PC-9 (cell line): ENCODE data around the gene VWA7. TPM values are rescaled to one million over a fixed set of nuclear protein-coding genes. Genes with fewer than 3 reads are reported as not detected.
"Not testable (repeated sequence)": the region's sequence is repeated elsewhere in the genome, so short reads cannot be mapped to it uniquely, and the experiment has no call there.

Experiments used
- BruUV-seq: library from RNA; stranded (reverse); fragments of 400-500 nt; replicated peaks from 2 replicates; lab custom pipeline; 2021; lab: Mats Ljungman, UMichigan
- CTCF ChIA-PET: fragments of 300-600 bp; sonication (Branson Sonifier 250); formaldehyde crosslinking; loops from one replicate; lab custom pipeline; 2022; ENCODE audit warnings: antibody characterized with exemption; lab: Charles Lee
- POLR2A ChIA-PET: fragments of 300-600 bp; sonication (Branson Sonifier 250); formaldehyde crosslinking; loops from one replicate; lab custom pipeline; 2022; ENCODE audit warnings: antibody characterized with exemption; ENCODE audit not compliant: unreplicated experiment; lab: Charles Lee
- DNase-seq, 2 experiments: peaks; one replicate each; pipeline versions ENCODE4 v3.0.0 to v3.0.0-alpha.2; 2015 to 2022; ENCODE audit warnings: mixed read lengths in 1 of 2
- H2AFZ ChIP-seq: fragments of 200-600 bp; sonication (generic); 2 replicates; pipeline ENCODE4 v1.8.1; 2017; ENCODE audit warnings: antibody characterized with exemption
- H3F3A ChIP-seq: fragments of 200-600 bp; sonication (generic); 2 replicates; pipeline ENCODE4 v1.8.1; 2017; ENCODE audit warnings: antibody characterized with exemption, mild to moderate bottlenecking, low read depth; ENCODE audit not compliant: insufficient read depth
- H3K27ac ChIP-seq: fragments of 200-600 bp; sonication (generic); 2 replicates; pipeline ENCODE4 v1.6.1; 2016; ENCODE audit warnings: mixed run types
- H3K27me3 ChIP-seq: fragments of 200-600 bp; sonication (generic); 2 replicates; pipeline ENCODE4 v1.6.1; 2016; ENCODE audit warnings: low read depth, mixed run types; ENCODE audit not compliant: insufficient read depth
- H3K36me3 ChIP-seq: fragments of 200-600 bp; sonication (generic); 2 replicates; pipeline ENCODE4 v1.6.1; 2016; ENCODE audit warnings: low read depth, mixed run types
- H3K4me1 ChIP-seq: fragments of 200-600 bp; sonication (generic); replicated peaks from 2 replicates; pipeline ENCODE4 v1.6.1; 2016; ENCODE audit warnings: mixed run types; ENCODE audit not compliant: insufficient read depth
- H3K4me2 ChIP-seq: fragments of 200-600 bp; sonication (generic); 2 replicates; pipeline ENCODE4 v1.6.1; 2017; ENCODE audit warnings: mixed run types
- H3K4me3 ChIP-seq: fragments of 200-600 bp; sonication (generic); 2 replicates; pipeline ENCODE4 v1.6.1; 2016; ENCODE audit warnings: mixed run types
- H3K79me2 ChIP-seq: fragments of 200-600 bp; sonication (generic); 2 replicates; pipeline ENCODE4 v1.6.1; 2017; ENCODE audit warnings: low read depth, mixed run types
- H3K9me2 ChIP-seq: fragments of 200-600 bp; sonication (generic); 2 replicates; pipeline ENCODE4 v1.8.1; 2017; ENCODE audit warnings: mild to moderate bottlenecking; ENCODE audit not compliant: insufficient read depth
- H3K9me3 ChIP-seq: fragments of 200-600 bp; sonication (generic); 2 replicates; pipeline ENCODE4 v1.8.1; 2016; ENCODE audit warnings: low read depth; ENCODE audit not compliant: insufficient read depth
- H4K20me1 ChIP-seq: fragments of 200-600 bp; sonication (generic); 2 replicates; pipeline ENCODE4 v1.8.1; 2017; ENCODE audit not compliant: insufficient read depth
- EZH2 ChIP-seq: fragments of 200-600 bp; sonication (generic); IDR thresholded peaks from 2 replicates; pipeline ENCODE4 v1.8.0; 2017; ENCODE audit warnings: antibody characterized with exemption, low read depth
- intact Hi-C: fragments of 100-400 bp; cut with micrococcal nuclease; formaldehyde crosslinking; loops from one replicate; pipeline ENCODE4 v1.10.0; 2022; ENCODE audit not compliant: unreplicated experiment
- total RNA-seq: library from RNA; stranded (reverse); gene quantifications from 2 replicates; pipeline ENCODE4 v1.2.3, GENCODE V29; 2021
- TF ChIP-seq, protein P1 (sequence below): fragments of 200-600 bp; sonication (generic); conservative IDR thresholded peaks from 2 replicates; pipeline ENCODE4 v1.6.1; 2017; ENCODE audit warnings: mixed run types, antibody characterized with exemption, mild to moderate bottlenecking, moderate library complexity

VWA7 gene
- total RNA-seq, 1 experiment from 2014 or later, result 6.0 TPM

- H3K9me2 ChIP-seq, result no peaks in the 10 kb centered on the region
- H3K79me2 ChIP-seq, result peaks cover 26% of the 10 kb centered on the region
- TF ChIP-seq, protein P1, sequence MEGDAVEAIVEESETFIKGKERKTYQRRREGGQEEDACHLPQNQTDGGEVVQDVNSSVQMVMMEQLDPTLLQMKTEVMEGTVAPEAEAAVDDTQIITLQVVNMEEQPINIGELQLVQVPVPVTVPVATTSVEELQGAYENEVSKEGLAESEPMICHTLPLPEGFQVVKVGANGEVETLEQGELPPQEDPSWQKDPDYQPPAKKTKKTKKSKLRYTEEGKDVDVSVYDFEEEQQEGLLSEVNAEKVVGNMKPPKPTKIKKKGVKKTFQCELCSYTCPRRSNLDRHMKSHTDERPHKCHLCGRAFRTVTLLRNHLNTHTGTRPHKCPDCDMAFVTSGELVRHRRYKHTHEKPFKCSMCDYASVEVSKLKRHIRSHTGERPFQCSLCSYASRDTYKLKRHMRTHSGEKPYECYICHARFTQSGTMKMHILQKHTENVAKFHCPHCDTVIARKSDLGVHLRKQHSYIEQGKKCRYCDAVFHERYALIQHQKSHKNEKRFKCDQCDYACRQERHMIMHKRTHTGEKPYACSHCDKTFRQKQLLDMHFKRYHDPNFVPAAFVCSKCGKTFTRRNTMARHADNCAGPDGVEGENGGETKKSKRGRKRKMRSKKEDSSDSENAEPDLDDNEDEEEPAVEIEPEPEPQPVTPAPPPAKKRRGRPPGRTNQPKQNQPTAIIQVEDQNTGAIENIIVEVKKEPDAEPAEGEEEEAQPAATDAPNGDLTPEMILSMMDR, result no peak
- TF ChIP-seq EZH2, result no peak
- no peak overlapping the region for H3K27ac ChIP-seq
- H3F3A ChIP-seq, result peaks cover 31% of the 10 kb centered on the region
- no peak overlapping the region for H3K4me2 ChIP-seq
- ChIA-PET POLR2A (no interaction called here), CTCF (interaction anchor here (0.7 kb wide), 1 partner anchor 23 kb away, joined by 3 read pairs; no protein-coding TSS in a partner anchor)
- H3K4me1 ChIP-seq, result peaks cover 19% of the 10 kb centered on the region
- intact Hi-C loops, result no loop called here
- H3K36me3 ChIP-seq, result no peaks in the 10 kb centered on the region
- DNase-seq, result no peak
- no peaks in the 10 kb centered on the region for H3K9me3 ChIP-seq
- no TSS peak for BruUV-seq
- H4K20me1 ChIP-seq, result no peaks in the 10 kb centered on the region
- no peaks in the 10 kb centered on the region for H3K27me3 ChIP-seq
- H3K4me3 ChIP-seq, result no peak overlapping the region
- no peak overlapping the region for H2AFZ ChIP-seq
These were observed 34.5 kb upstream of the VWA7 start for GRCh38 chr6:31811645-31812044.

- H3K4me2 ChIP-seq, H3K9me3 ChIP-seq, H3K4me3 ChIP-seq, BruUV-seq, intact Hi-C loops, H3K36me3 ChIP-seq, H3K27me3 ChIP-seq, H3K9me2 ChIP-seq, H4K20me1 ChIP-seq, DNase-seq, H3K27ac ChIP-seq, H2AFZ ChIP-seq: not testable (repeated sequence)
- Histone ChIP-seq H3K79me2 (peaks cover 44% of the 10 kb centered on the region), H3K4me1 (peaks cover 14% of the 10 kb centered on the region), H3F3A (peaks cover 20% of the 10 kb centered on the region)
- CTCF ChIA-PET, result interaction anchor here (0.6 kb wide), 1 partner anchor 54 kb away, joined by 3 read pairs; the partner anchor contains the start of gene NEU1
- POLR2A ChIA-PET, result interaction anchor here (0.7 kb wide), 1 partner anchor 14 kb away, joined by 3 read pairs; no protein-coding TSS in a partner anchor
These were observed 31.5 kb upstream of the VWA7 start for GRCh38 chr6:31808599-31808998.

DNA sequence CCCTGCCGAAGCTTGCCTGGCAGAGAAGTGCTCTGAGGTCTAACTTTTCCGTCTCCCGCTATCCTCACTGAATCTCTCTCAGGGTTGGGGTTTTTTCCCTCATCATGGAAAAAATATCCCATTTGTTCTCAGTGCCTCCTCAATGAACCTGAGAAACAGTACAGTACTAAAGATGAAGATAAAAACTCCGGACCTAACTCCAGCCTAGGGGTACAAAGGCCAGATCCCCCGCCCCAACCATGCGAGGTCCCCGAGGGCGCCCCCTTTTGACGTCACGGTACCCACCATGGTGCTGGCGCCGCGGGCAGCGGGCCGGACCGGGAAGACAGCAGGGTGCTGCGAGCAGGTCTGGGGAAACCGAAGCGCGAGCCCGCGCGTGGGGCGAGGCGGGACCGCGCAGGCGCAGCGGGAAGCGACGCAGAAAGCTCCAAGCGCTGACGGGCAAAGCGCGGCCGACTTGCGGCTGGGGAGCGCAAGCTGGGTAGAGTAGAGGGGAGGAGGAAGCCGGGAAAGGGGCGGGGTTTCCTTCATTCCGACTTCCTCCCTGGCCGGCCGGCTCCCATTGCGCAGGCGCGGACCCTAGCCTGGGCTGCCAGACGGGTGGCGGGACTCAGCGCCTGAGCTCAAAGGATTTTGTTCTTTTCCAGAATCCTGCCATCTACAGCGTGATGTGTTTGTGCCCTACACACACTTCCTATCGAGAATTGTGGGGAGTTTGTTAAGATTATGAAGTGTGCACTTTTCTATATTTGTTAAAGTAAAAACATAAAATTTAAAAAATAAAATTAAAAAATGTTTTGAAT lies 29.5 kb upstream of the VWA7 start, which contains the start of gene LSM2:
Gene LSM2 (minus strand): TSS at position 497 of the 803 bp plus-strand sequence. CDS start 209 bp downstream, at position 288.
- Histone ChIP-seq H4K20me1 (no peaks in the 10 kb centered on the region), H3F3A (peaks cover 13% of the 10 kb centered on the region), H3K4me2 (peak within 1 kb of the TSS; percentile 75), H3K27me3 (no peaks in the 10 kb centered on the region), H3K9me2 (no peaks in the 10 kb centered on the region), H3K4me1 (peaks cover 8% of the 10 kb centered on the region; the same call in 1 of the 2 replicates), H3K9me3 (no peaks in the 10 kb centered on the region), H3K79me2 (peaks cover 32% of the 10 kb centered on the region), H2AFZ (peak within 1 kb of the TSS; percentile 91), H3K36me3 (0 out of 2 replicates have a peak, but pooled peaks cover 6% of the 10 kb centered on the region), H3K4me3 (peak within 1 kb of the TSS; percentile 93), H3K27ac (peak within 1 kb of the TSS; percentile 56)
- TF ChIP-seq, protein P1, result peak; percentile 54
- TF ChIP-seq EZH2, result no peak
- DNase-seq, result peak; percentile 82 to 97
- intact Hi-C loops, result no loop called here
- ChIA-PET POLR2A (interaction anchor here (0.6 to 1.1 kb wide), 9 partner anchors 8 to 330 kb away, joined by 3 to 12 read pairs (median 5); partner anchors contain the start of genes BAG6, HSPA1A, HSPA1L and VARS1), CTCF (interaction anchor here (0.6 to 1.5 kb wide), 3 partner anchors 11 to 37 kb away, joined by 3 to 10 read pairs (median 6); partner anchors contain the start of gene VARS1)
- TSS peak; percentile 60 for BruUV-seq
